H1 (cell line): ENCODE measurements around the gene RNF26. TPM values are rescaled to one million over a fixed set of nuclear protein-coding genes. Genes with fewer than 3 reads are reported as not detected.

Experiments used
- CTCF ChIA-PET: fragments of 300-600 bp; sonication (Branson Sonifier 250); formaldehyde crosslinking; loops from one replicate; lab custom pipeline; 2021; ENCODE audit not compliant: partially characterized antibody; lab: Charles Lee
- POLR2A ChIA-PET: fragments of 300-600 bp; sonication (Branson Sonifier 250); formaldehyde crosslinking; loops from one replicate; lab custom pipeline; 2021; ENCODE audit warnings: inconsistent platforms; ENCODE audit not compliant: partially characterized antibody; lab: Charles Lee
- DNase-seq, 2 experiments: peaks; one replicate each; pipeline versions ENCODE4 v3.0.0 to v3.0.0-alpha.2; 2010 to 2022; ENCODE audit warnings: low spot score in 2 of 2, low read depth in 1 of 2, mixed read lengths in 1 of 2
- FAIRE-seq: peaks from 2 replicates; lab custom pipeline; 2011; peaks lifted over from hg19 to GRCh38; lab: Jason Lieb, UNC
- H2AFZ ChIP-seq: 2 replicates; pipeline ENCODE4 v1.8.1; 2012; ENCODE audit warnings: low read length, inconsistent platforms
- H2AK5ac ChIP-seq: 2 replicates; pipeline ENCODE4 v1.6.1; 2013; ENCODE audit warnings: low read depth, low read length
- H2BK120ac ChIP-seq: replicated peaks from 2 replicates; pipeline ENCODE3; 2013; ENCODE audit warnings: low read depth, low read length, inconsistent platforms
- H2BK12ac ChIP-seq: 2 replicates; pipeline ENCODE4 v1.6.1; 2013; ENCODE audit warnings: low read depth, low read length
- H2BK15ac ChIP-seq: 2 replicates; pipeline ENCODE4 v1.6.1; 2013; ENCODE audit warnings: low read length
- H2BK20ac ChIP-seq: 2 replicates; pipeline ENCODE4 v1.6.1; 2013; ENCODE audit warnings: low read length
- H2BK5ac ChIP-seq: 2 replicates; pipeline ENCODE4 v1.6.1; 2013; ENCODE audit warnings: low read depth, low read length
- H3K14ac ChIP-seq: 2 replicates; pipeline ENCODE4 v1.6.1; 2013; ENCODE audit warnings: inconsistent platforms; ENCODE audit not compliant: insufficient read length
- H3K18ac ChIP-seq: 2 replicates; pipeline ENCODE4 v1.6.1; 2013; ENCODE audit warnings: low read length; ENCODE audit errors: extremely low read depth
- H3K23ac ChIP-seq: 2 replicates; pipeline ENCODE4 v1.6.1; 2013; ENCODE audit warnings: inconsistent platforms; ENCODE audit not compliant: insufficient read length
- H3K23me2 ChIP-seq: 2 replicates; pipeline ENCODE4 v1.6.1; 2013; ENCODE audit warnings: low read depth, low read length
- H3K27ac ChIP-seq: 2 replicates; pipeline ENCODE4 v1.6.1; 2011; ENCODE audit warnings: low read depth, low read length, inconsistent platforms
- H3K27me3 ChIP-seq, 4 experiments: replicated peaks in 1 of 4; 1 replicate in 1 of 4; 2 replicates in 3 of 4; pipeline versions ENCODE4 v1.6.1 to v1.8.1; 2011 to 2013; ENCODE audit warnings: low read length in 3 of 4, mild to moderate bottlenecking in 3 of 4, inconsistent platforms in 2 of 4, mixed read lengths in 2 of 4, moderate library complexity in 1 of 4; ENCODE audit not compliant: control insufficient read depth in 3 of 4, insufficient read depth in 3 of 4; ENCODE audit errors: extremely low read depth in 1 of 4
- H3K36me3 ChIP-seq, 4 experiments: 2 replicates each; pipeline versions ENCODE4 v1.6.1 to v1.8.1; 2011 to 2013; ENCODE audit warnings: mild to moderate bottlenecking in 4 of 4, low read length in 3 of 4, moderate library complexity in 2 of 4, control low read depth in 1 of 4, inconsistent platforms in 1 of 4; ENCODE audit not compliant: insufficient read depth in 4 of 4, control insufficient read depth in 2 of 4
- H3K4ac ChIP-seq: replicated peaks from 2 replicates; pipeline ENCODE3; 2013; ENCODE audit warnings: low read length, low read depth, mixed read lengths, inconsistent platforms; ENCODE audit not compliant: insufficient read length
- H3K4me1 ChIP-seq, 4 experiments: replicated peaks in 1 of 4; 1 replicate in 1 of 4; 2 replicates in 3 of 4; pipeline versions ENCODE4 v1.6.1 to v1.8.1; 2011 to 2013; ENCODE audit warnings: low read length in 3 of 4, inconsistent platforms in 2 of 4, mixed read lengths in 1 of 4; ENCODE audit not compliant: insufficient read depth in 4 of 4, control insufficient read depth in 3 of 4
- H3K4me2 ChIP-seq, 2 experiments: 2 replicates each; pipeline versions ENCODE4 v1.6.1 to v1.8.1; 2011 to 2013; ENCODE audit warnings: low read depth in 2 of 2, low read length in 2 of 2, control low read depth in 1 of 2, inconsistent platforms in 1 of 2, mild to moderate bottlenecking in 1 of 2; ENCODE audit not compliant: insufficient read depth in 1 of 2
- H3K4me3 ChIP-seq, 4 experiments: fragments of 200-600, 300-600 bp in 1 of 4; sonication (generic), shearing (Covaris generic), sonication (Bioruptor Twin) in 1 of 4; 2 replicates each; pipeline versions ENCODE4 v1.5.1 to v1.8.1; 2011 to 2016; ENCODE audit warnings: low read length in 4 of 4, low read depth in 3 of 4, control low read depth in 2 of 4, inconsistent platforms in 2 of 4, mild to moderate bottlenecking in 2 of 4, mixed read lengths in 1 of 4, moderate library complexity in 1 of 4; ENCODE audit not compliant: insufficient read depth in 2 of 4; ENCODE audit errors: extremely low read depth in 1 of 4
- H3K56ac ChIP-seq: replicated peaks from 2 replicates; pipeline ENCODE3; 2013; ENCODE audit warnings: low read depth, mild to moderate bottlenecking, mixed read lengths, low read length, inconsistent platforms; ENCODE audit not compliant: insufficient read length
- H3K79me1 ChIP-seq: 2 replicates; pipeline ENCODE4 v1.6.1; 2013; ENCODE audit warnings: low read depth, low read length, control low read depth
- H3K79me2 ChIP-seq, 2 experiments: 2 replicates each; pipeline versions ENCODE4 v1.6.1 to v1.8.1; 2012 to 2013; ENCODE audit warnings: low read length in 2 of 2, mild to moderate bottlenecking in 2 of 2, inconsistent platforms in 1 of 2; ENCODE audit not compliant: insufficient read depth in 2 of 2, control insufficient read depth in 1 of 2
- H3K9ac ChIP-seq, 4 experiments: replicated peaks in 1 of 4; 1 replicate in 1 of 4; 2 replicates in 3 of 4; pipeline versions ENCODE4 v1.6.1 to v1.8.1; 2011 to 2013; ENCODE audit warnings: low read depth in 3 of 4, low read length in 3 of 4, control low read depth in 2 of 4, mild to moderate bottlenecking in 2 of 4, moderate library complexity in 2 of 4, inconsistent platforms in 1 of 4; ENCODE audit errors: extremely low read depth in 1 of 4
- H3K9me3 ChIP-seq, 2 experiments: 2 replicates each; pipeline versions ENCODE4 v1.6.1 to v1.8.1; 2012 to 2013; ENCODE audit warnings: mild to moderate bottlenecking in 2 of 2, moderate library complexity in 2 of 2, control low read depth in 1 of 2, inconsistent platforms in 1 of 2, low read depth in 1 of 2, low read length in 1 of 2, mixed read lengths in 1 of 2; ENCODE audit not compliant: insufficient read depth in 2 of 2
- H4K20me1 ChIP-seq, 2 experiments: replicated peaks in 1 of 2; 2 replicates each; pipeline versions ENCODE3 to v1.8.1; 2011 to 2013; ENCODE audit warnings: inconsistent platforms in 2 of 2, low read length in 2 of 2, mild to moderate bottlenecking in 1 of 2; ENCODE audit not compliant: insufficient read depth in 2 of 2, control insufficient read depth in 1 of 2
- H4K5ac ChIP-seq: 2 replicates; pipeline ENCODE4 v1.6.1; 2013; ENCODE audit warnings: low read length, low read depth, mixed read lengths, inconsistent platforms; ENCODE audit not compliant: insufficient read length
- H4K8ac ChIP-seq: 2 replicates; pipeline ENCODE4 v1.8.0; 2013; ENCODE audit warnings: mild to moderate bottlenecking, moderate library complexity, low read length, inconsistent platforms; ENCODE audit not compliant: insufficient read depth; ENCODE audit errors: extremely low read depth
- H4K91ac ChIP-seq: replicated peaks from 2 replicates; pipeline ENCODE3; 2013; ENCODE audit warnings: low read length, mixed read lengths, inconsistent platforms; ENCODE audit not compliant: insufficient read length
- ASH2L ChIP-seq: fragments of 200-600, 300-600 bp; sonication (generic); IDR thresholded peaks from one replicate; pipeline ENCODE4 v1.7.1; 2017; ENCODE audit warnings: low read length
- CREB1 ChIP-seq: IDR thresholded peaks from 2 replicates; pipeline ENCODE4 v1.6.1; 2012; ENCODE audit warnings: inconsistent platforms
- EZH2 ChIP-seq: fragments of 200-600 bp; sonication (generic); IDR thresholded peaks from 2 replicates; pipeline ENCODE4 v1.7.1; 2012; ENCODE audit warnings: low read depth, mild to moderate bottlenecking, moderate library complexity, low read length, inconsistent platforms; ENCODE audit not compliant: severe bottlenecking
- SAP30 ChIP-seq: fragments of 300-600 bp; sonication (generic); IDR thresholded peaks from 2 replicates; pipeline ENCODE4 v1.7.1; 2012; ENCODE audit warnings: low read length, moderate library complexity, mild to moderate bottlenecking, inconsistent platforms; ENCODE audit not compliant: insufficient read depth, insufficient replicate concordance
- SUZ12 ChIP-seq: fragments of 200-600 bp; sonication (generic); IDR thresholded peaks from 2 replicates; pipeline ENCODE4 v1.6.1; 2012; ENCODE audit warnings: mild to moderate bottlenecking, inconsistent platforms, low read length, moderate library complexity, mixed read lengths
- WGBS, 2 experiments: shearing (Covaris generic) in 1 of 2; methylation state at CpG; one replicate each; pipeline versions ENCODE4 v1.1.6 to v1.1.7; 2013 to 2015; ENCODE audit warnings: low lambda C conversion rate in 2 of 2, mixed read lengths in 2 of 2, inconsistent platforms in 1 of 2, low coverage in 1 of 2, missing lambda C conversion rate in 1 of 2; ENCODE audit not compliant: insufficient replicate concordance in 2 of 2, insufficient coverage in 1 of 2, insufficient read length in 1 of 2; ENCODE audit errors: extremely low coverage in 1 of 2, missing lambda C conversion rate in 1 of 2; 5-methylcytosine and 5-hydroxymethylcytosine counted together
- polyA plus RNA-seq, 7 experiments: library from polyadenylated mRNA; depleted of rRNA in 3 of 7; stranded (reverse) in 5 of 7; unstranded in 2 of 7; fragments of >200 nt in 5 of 7; fragments of 200-250 nt in 2 of 7; gene quantifications; 1 replicate in 5 of 7; 2 replicates in 1 of 7; 4 replicates in 1 of 7; pipeline versions ENCODE4 v1.2.1 to v1.2.3, GENCODE V29; 2011 to 2013; ENCODE audit warnings: missing spikeins in 2 of 7, mixed read lengths in 2 of 7
- total RNA-seq: library from RNA; stranded (reverse); fragmentation: NEBNext Ultra II Directional; extraction: Animal tissue kit (Norgen Biotek cat#: 25700); gene quantifications from 2 replicates; pipeline ENCODE4 v1.2.1, GENCODE V29; 2021

The RNF26 gene
- total and polyA plus RNA-seq, 2 of the 8 experiments (the other 6 are each of a cell fraction or from before 2014, with no cell fraction given): 82.7 to 84.0 TPM

DNA sequence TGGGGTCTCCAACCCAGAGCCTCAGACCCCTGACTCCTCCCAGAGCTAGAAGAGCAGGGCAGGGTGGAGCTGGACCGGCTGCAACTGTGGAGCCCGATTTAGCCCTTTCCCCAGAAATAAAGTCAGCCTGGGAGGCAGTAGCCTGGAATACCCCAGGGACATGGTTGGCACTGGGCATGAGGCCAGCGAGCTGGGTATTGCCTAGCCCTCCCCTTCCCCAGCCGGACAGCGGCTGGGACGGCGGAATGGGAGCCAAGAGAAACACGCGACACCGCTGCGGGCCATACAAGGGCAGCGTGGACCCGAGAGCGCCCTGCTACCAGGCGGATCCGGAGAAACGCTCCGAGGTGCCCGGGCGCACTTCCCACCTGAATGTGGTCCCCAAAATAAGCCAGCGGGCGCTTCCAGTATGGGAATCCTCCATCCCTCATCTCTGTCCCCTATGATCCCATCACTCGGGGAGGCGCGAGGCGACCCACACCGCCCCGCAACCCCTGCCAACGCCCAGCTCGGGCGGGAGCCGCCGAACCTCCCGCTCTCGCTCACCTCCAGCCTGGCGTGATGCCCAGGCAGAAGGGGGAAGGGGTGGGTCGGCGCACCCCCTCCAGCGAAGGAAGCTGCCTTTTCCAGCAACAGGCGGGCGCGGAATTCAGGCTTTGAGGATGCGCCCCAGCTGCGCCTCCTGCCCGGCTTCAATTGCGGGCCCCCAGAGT, 18.2 kb upstream of the RNF26 start:
- Histone ChIP-seq H2BK5ac (no peak overlapping the region), H3K9me3 (no peaks in the 10 kb centered on the region), H4K8ac (no peak overlapping the region), H2AK5ac (peak overlapping the region; percentile 97; the same call in 1 of the 2 replicates), H2BK20ac (no peak overlapping the region), H3K4me2 (peak overlapping the region; percentile 97), H3K23ac (no peak overlapping the region), H2BK12ac (no peak overlapping the region), H3K79me1 (no peaks in the 10 kb centered on the region), H3K4me1 (peaks cover 11 to 53% (median 45%) of the 10 kb centered on the region in 4 experiments), H3K56ac (no peak overlapping the region), H2AFZ (no peak overlapping the region), H3K27ac (no peak overlapping the region), H2BK120ac (no peak overlapping the region), H3K14ac (no peak overlapping the region), H3K79me2 (no peaks in the 10 kb centered on the region), H4K20me1 (peaks cover 2% of the 10 kb centered on the region in 2 experiments), H3K18ac (peak overlapping the region; percentile 78), H3K4ac (no peak overlapping the region), H3K27me3 (peaks cover 5 to 46% (median 36%) of the 10 kb centered on the region in 4 experiments), H3K4me3 (peak overlapping the region; percentile 55 to 77 (median 66)), H4K91ac (no peak overlapping the region), H4K5ac (no peak overlapping the region), H2BK15ac (0 out of 2 replicates have a peak overlapping the region, but pooled peaks have one; percentile 40), H3K36me3 (no peaks in the 10 kb centered on the region; a peak in 2 of 8 replicates), H3K23me2 (peaks cover 31% of the 10 kb centered on the region), H3K9ac (no peak overlapping the region; a peak in 3 of 7 replicates)
- ChIA-PET POLR2A (interaction anchor here (0.9 to 5.4 kb wide), 15 partner anchors 9 to 249 kb away, joined by 3 to 44 read pairs (median 5); partner anchors contain the start of genes ABCG4, C1QTNF5, HMBS and RNF26), CTCF (interaction anchor here (0.5 to 16.8 kb wide), 12 partner anchors 8 to 886 kb away, joined by 3 to 415 read pairs (median 4); partner anchors contain the start of genes C1QTNF5, MFRP and RNF26)
- FAIRE-seq (no peak), DNase-seq (no peak)
- WGBS, 2 experiments: 2% methylated on average over 39 of the region's 46 CpGs; no CpG with 5 or more reads in 1 of the 2 experiments
- TF ChIP-seq CREB1 (no peak), EZH2 (peak; percentile 53), ASH2L (no peak), SUZ12 (peak; percentile 74), SAP30 (peak; percentile 34)
